Urinary bladder (tissue), 4 donors: Measurements from ENCODE around the gene MGP. TPM values are rescaled to one million over a fixed set of nuclear protein-coding genes. Genes with fewer than 3 reads are reported as not detected.

Experiments
- DNase-seq: peaks from one replicate; pipeline ENCODE4 v3.0.0-alpha.2; 2015; ENCODE audit errors: extremely low spot score
- H3K27ac ChIP-seq: one replicate; pipeline ENCODE4 v1.5.1; 2013; ENCODE audit warnings: low read depth, mild to moderate bottlenecking, moderate library complexity
- H3K36me3 ChIP-seq: one replicate; pipeline ENCODE4 v1.6.1; 2013; ENCODE audit warnings: mild to moderate bottlenecking, moderate library complexity; ENCODE audit not compliant: insufficient read depth
- H3K4me1 ChIP-seq: one replicate; pipeline ENCODE4 v1.6.1; 2013; ENCODE audit warnings: mild to moderate bottlenecking, moderate library complexity; ENCODE audit not compliant: insufficient read depth
- H3K4me3 ChIP-seq: one replicate; pipeline ENCODE4 v1.5.1; 2013; ENCODE audit warnings: low read depth, low read length
- WGBS: extraction: QIAGEN DNeasy Blood & Tissue Kit; methylation state at CpG from one replicate; pipeline ENCODE4 v1.1.7; 2013; 5-methylcytosine and 5-hydroxymethylcytosine counted together
- polyA plus RNA-seq: library from polyadenylated mRNA; stranded (reverse); fragments of 200-250 nt; gene quantifications from one replicate; pipeline ENCODE4 v1.2.3, GENCODE V29; 2013
- total RNA-seq: library from RNA; depleted of rRNA; stranded (reverse); fragments of >200 nt; gene quantifications from one replicate; pipeline ENCODE4 v1.2.3, GENCODE V29; 2014
- donor health status: healthy with polysubstance abuse.
- donor health status: healthy.

Gene MGP
- total and polyA plus RNA-seq, 2 donors, result 487 to 596 TPM

DNA sequence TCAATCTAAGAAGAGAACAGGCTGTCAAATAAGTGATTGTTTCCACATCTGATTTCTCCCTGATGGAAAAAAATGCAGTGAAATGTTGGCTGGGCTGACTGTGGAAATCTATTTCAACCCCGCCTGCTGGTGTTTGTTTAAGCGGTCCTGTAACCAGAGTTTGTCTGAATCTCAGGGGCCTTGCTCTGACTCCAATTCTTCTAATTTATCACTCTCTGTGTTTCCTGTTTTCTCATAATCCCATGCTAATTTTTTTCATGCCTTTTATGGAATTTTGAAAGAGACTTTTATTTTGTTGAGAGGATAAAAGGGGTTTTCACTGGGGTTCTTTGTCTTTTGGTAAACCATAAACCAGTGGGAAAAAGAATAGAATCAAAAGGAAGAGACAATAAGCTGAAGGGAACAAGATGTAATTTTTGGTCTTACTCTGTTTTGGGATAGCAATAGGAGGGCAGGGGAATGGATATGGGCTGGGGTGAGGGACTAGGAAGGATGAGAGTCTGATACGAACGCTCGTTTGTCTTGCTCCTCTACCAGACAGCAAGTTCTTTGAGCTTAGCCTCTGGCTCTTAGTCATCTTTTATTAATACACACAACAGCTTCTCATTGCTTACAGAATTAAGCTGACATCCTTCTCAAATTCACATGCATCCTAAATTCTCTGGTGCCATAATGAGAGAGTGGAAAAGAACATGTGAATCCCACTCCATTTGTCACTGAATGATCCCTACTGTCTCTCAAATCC, 8.0 kb upstream of the MGP start:
- 33% methylated on average over 5 of the region's 5 CpGs for WGBS
- no peak overlapping the region for H3K4me3 ChIP-seq
- peak overlapping the region; percentile 38 for H3K27ac ChIP-seq
- peaks cover 1% of the 10 kb centered on the region for H3K4me1 ChIP-seq
- no peaks in the 10 kb centered on the region for H3K36me3 ChIP-seq
- DNase-seq, result no peak

GRCh38 chr12:14892726-14893505, 7.3 kb upstream of the MGP start:
- no peak overlapping the region for H3K27ac ChIP-seq
- DNase-seq, result no peak
- no peaks in the 10 kb centered on the region for H3K36me3 ChIP-seq
- no peak overlapping the region for H3K4me3 ChIP-seq
- H3K4me1 ChIP-seq, result peaks cover 1% of the 10 kb centered on the region
- WGBS, result 59% methylated on average over 7 of the region's 7 CpGs

GRCh38 chr12:14890701-14891100, 5.0 kb upstream of the MGP start:
- Histone ChIP-seq H3K27ac (no peak overlapping the region), H3K4me1 (peaks cover 1% of the 10 kb centered on the region)

DNA sequence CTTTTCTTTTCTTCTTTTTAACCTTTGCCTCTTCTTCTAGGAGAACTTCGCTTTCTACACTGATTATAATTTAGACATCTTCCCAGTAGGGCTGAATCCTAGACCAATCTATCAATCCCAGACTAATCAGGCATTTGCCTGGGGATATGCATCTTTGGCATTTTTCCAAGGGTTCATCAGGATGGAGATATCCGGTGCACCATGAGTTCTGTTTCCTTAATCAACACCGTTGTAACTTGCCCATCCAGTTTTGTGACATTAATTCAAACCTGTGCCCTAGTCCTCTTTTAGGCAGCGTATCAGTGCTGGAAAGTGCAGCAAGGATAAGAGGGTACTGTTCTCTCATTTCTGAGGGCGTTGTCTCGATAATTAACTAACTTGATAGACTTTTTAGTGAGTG, 617 bp upstream of the MGP start:
- Histone ChIP-seq H3K4me1 (no peaks in the 10 kb centered on the region), H3K36me3 (peaks cover 2% of the 10 kb centered on the region), H3K4me3 (no peak overlapping the region), H3K27ac (no peak overlapping the region)
- WGBS, result 66% methylated on average over 6 of the region's 6 CpGs
- no peak for DNase-seq

More at GRCh38 chr12:14890701-14891100, 5.0 kb upstream of the MGP start:
- WGBS, result 85% methylated on average over 5 of the region's 5 CpGs
- Histone ChIP-seq H3K4me3 (no peak overlapping the region), H3K36me3 (no peaks in the 10 kb centered on the region)
- no peak for DNase-seq

DNA sequence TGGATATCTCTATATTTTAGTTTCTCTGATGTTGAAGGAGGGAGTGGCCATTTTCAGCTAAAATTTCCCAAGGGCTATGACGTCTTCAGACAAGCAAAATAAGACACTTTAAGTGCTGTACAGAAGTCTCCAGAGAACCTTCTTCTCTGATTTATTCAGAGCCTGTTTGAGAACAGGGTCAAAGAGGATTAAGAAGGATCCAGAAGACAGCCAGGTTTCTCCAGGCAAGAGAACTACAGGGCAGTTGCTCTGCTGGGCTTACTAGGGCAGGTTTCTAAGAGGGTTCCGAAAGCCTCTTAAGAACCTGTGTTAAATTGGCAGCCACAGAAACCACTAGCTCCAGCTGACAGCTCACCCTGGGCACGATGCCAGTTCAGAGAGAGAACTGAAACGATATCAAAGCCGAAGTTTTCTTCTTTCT, 1.2 kb downstream of the MGP start:
- WGBS, result under 1% methylated on average over 5 of the region's 5 CpGs
- no peaks in the 10 kb centered on the region for H3K4me1 ChIP-seq
- peaks cover 2% of the 10 kb centered on the region for H3K36me3 ChIP-seq
- no peak overlapping the region for H3K27ac ChIP-seq
- peak overlapping the region; percentile 29 for H3K4me3 ChIP-seq
- peak; percentile 54 for DNase-seq

DNA sequence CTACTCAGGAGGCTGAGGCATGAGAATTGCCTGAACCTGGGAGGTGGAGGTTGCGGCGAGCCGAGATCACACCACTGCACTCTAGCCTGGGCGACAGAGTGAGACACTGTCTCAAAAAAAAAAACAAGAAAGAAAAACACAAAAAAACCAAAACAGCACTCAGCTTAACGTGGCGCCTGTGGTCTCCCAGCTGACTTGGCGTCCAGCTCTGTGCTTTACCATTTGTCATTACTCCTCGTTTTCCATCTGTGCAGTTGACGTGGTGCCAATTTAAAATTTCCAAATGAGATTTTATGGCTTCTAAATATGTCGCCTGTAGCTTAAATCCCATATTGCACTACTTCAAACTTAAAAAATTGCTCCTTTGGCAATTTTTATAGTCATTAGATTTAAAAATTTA, 2.0 kb downstream of the MGP start:
- H3K36me3 ChIP-seq, result peaks cover 2% of the 10 kb centered on the region
- H3K4me1 ChIP-seq, result no peaks in the 10 kb centered on the region
- H3K27ac ChIP-seq, result no peak overlapping the region
- no peak overlapping the region for H3K4me3 ChIP-seq
- no peak for DNase-seq
- WGBS, result 53% methylated on average over 10 of the region's 10 CpGs

DNA sequence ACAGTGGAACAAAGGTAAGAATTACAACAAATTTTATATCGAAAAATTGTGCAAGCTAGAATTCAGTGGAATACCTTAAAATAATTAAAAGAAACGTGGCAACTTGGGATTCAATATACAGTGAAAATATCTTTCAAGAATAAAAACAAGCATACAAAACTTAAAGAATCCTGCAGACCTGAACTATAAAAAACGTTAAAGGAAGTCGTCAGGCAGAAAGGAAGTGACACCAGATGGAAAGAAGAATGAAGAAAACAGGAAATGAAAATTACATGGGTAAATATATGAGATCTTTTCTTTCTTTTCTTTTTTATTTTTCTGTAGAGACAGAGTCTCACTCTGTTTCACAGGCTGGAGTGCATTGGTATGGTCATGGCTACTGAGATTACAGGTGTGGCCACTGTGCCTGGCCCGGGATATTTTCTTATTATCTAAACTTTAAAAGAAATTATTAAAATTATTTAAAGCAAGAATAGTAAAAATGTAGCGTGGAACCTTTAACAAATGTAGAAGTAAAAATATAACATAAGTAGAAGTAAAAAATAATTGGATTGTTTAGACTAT, 4.7 kb downstream of the MGP start:
- Histone ChIP-seq H3K4me3 (no peak overlapping the region), H3K27ac (no peak overlapping the region), H3K36me3 (peaks cover 2% of the 10 kb centered on the region), H3K4me1 (no peaks in the 10 kb centered on the region)
- no peak for DNase-seq
- WGBS, result 82% methylated on average over 6 of the region's 6 CpGs

- 65% methylated on average over 8 of the region's 8 CpGs for WGBS
- H3K27ac ChIP-seq, result no peak overlapping the region
- peaks cover 2% of the 10 kb centered on the region for H3K36me3 ChIP-seq
- no peak overlapping the region for H3K4me3 ChIP-seq
- no peak for DNase-seq
- H3K4me1 ChIP-seq, result no peaks in the 10 kb centered on the region
These were observed 6.3 kb downstream of the MGP start for GRCh38 chr12:14879222-14879933.

- Histone ChIP-seq H3K27ac (peak overlapping the region; percentile 2), H3K36me3 (peaks cover 2% of the 10 kb centered on the region), H3K4me3 (no peak overlapping the region), H3K4me1 (no peaks in the 10 kb centered on the region)
- no peak for DNase-seq
- WGBS, result 96% methylated on average over 1 of the region's 1 CpG
These were observed 7.2 kb downstream of the MGP start for GRCh38 chr12:14878488-14878887.

DNA sequence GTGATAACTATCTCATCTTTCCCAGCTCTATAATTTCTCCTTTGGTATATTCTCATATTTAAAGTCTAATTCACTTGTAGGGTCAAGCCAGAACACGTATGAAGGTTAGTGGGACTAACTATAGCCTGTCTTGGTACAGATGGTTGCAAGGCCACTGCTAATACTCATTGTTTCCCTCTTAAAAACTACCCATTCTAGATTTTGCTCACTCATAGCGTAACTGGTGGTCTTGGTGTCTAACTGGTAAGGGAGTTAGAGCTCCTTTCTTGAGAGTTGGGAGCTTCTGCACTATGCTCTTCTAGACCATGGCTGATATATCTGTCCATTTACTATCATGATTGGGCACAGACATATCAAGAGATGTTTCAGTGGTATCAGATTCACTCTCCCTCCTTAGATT, 8.8 kb downstream of the MGP start:
- H3K4me1 ChIP-seq, result no peaks in the 10 kb centered on the region
- WGBS, result 94% methylated on average over 2 of the region's 2 CpGs
- DNase-seq, result no peak

DNA sequence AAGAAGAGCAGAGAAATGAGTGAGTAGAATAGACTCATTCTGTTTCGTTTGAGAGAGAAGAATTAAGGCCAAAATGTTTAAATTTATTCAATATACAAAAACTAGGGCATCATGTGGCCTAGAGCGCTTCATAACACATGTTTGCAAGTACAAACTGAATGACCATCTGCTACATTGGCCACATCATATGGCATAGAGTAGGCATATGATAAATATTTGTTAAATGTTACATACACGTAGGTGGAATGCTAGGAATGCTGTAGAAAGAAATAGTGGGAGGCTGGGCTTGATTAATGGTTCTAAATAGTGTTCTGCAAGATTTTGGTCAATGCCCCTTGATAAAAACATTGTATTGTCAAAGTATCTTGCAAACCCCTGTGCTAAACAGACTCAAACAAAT, 10.8 kb downstream of the MGP start:
- DNase-seq, result no peak
- no peaks in the 10 kb centered on the region for H3K36me3 ChIP-seq
- WGBS, result 68% methylated on average over 3 of the region's 3 CpGs
- no peak overlapping the region for H3K4me3 ChIP-seq
- no peaks in the 10 kb centered on the region for H3K4me1 ChIP-seq
- no peak overlapping the region for H3K27ac ChIP-seq

More for the DNA sequence above, 8.8 kb downstream of the MGP start:
- H3K36me3 ChIP-seq, result peaks cover under 1% of the 10 kb centered on the region
- no peak overlapping the region for H3K27ac ChIP-seq
- H3K4me3 ChIP-seq, result no peak overlapping the region

- Histone ChIP-seq H3K4me3 (no peak overlapping the region), H3K4me1 (no peaks in the 10 kb centered on the region), H3K27ac (no peak overlapping the region), H3K36me3 (no peaks in the 10 kb centered on the region)
- 70% methylated on average over 1 of the region's 1 CpG for WGBS
- no peak for DNase-seq
These were observed 12.0 kb downstream of the MGP start for GRCh38 chr12:14873440-14874185.

DNA sequence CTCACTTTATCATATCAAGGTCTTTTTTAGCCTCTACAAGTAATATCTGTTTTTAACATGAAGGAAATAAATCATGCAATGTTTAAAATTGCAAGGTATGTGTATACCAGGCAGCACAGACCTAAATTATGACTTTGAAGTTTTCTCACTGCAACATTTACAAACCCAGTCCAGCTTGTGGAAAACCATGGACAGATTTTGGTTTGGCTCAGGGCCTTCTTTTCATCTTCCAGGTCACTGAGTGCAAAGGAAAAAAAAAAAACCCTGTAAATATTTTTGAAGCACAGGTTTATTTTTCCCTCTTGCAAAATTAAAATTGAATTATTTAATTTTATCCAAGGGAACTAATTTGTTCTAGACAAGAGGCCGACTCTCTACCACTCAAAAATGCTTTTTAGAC, 13.8 kb downstream of the MGP start:
- H3K36me3 ChIP-seq, result no peaks in the 10 kb centered on the region
- no peaks in the 10 kb centered on the region for H3K4me1 ChIP-seq
- no peak for DNase-seq
- WGBS, result 78% methylated on average over 1 of the region's 1 CpG
- no peak overlapping the region for H3K4me3 ChIP-seq
- no peak overlapping the region for H3K27ac ChIP-seq
